HEK293 (cell line): ENCODE data around the gene TEDC2.

Source experiments
- CTCF ChIA-PET: fragments of 350-600 bp; formaldehyde crosslinking; extraction: SDS; loops from one replicate; lab custom pipeline; 2021; ENCODE audit warnings: antibody characterized with exemption; lab: Yijun Ruan, JAX
- POLR2A ChIA-PET: fragments of 300-600 bp; formaldehyde crosslinking; extraction: SDS; loops from one replicate; lab custom pipeline; 2020; ENCODE audit warnings: antibody characterized with exemption, inconsistent platforms; lab: Yijun Ruan, JAX
- H3K27ac ChIP-seq: fragments of 200-500 bp; sonication (Bioruptor generic); 2 replicates; pipeline ENCODE4 v1.5.1; 2014; ENCODE audit warnings: low read depth, low read length, control low read depth, inconsistent platforms; ENCODE audit errors: extremely low read depth
- H3K36me3 ChIP-seq, 2 experiments: fragments of 200-500 bp in 1 of 2; sonication (Bioruptor generic) in 1 of 2; 1 replicate in 1 of 2; 2 replicates in 1 of 2; pipeline ENCODE4 v1.5.1; 2014 to 2017; ENCODE audit warnings: inconsistent platforms in 2 of 2, low read length in 2 of 2; ENCODE audit not compliant: control insufficient read depth in 2 of 2, insufficient read depth in 1 of 2
- H3K4me1 ChIP-seq: fragments of 200-500 bp; sonication (Bioruptor generic); 2 replicates; pipeline ENCODE4 v1.5.1; 2014; ENCODE audit warnings: mild to moderate bottlenecking, low read length, inconsistent platforms; ENCODE audit not compliant: control insufficient read depth, insufficient read depth
- H3K4me3 ChIP-seq: 2 replicates; pipeline ENCODE4 v1.5.1; 2011; ENCODE audit warnings: low read depth, mild to moderate bottlenecking, control low read depth, low read length, moderate library complexity
- H3K9me3 ChIP-seq: fragments of 200-500 bp; sonication (Bioruptor generic); 2 replicates; pipeline ENCODE4 v1.5.1; 2014; ENCODE audit warnings: low read depth, low read length, inconsistent platforms; ENCODE audit not compliant: control insufficient read depth, insufficient read depth
- GLIS1 ChIP-seq: fragments of 450-650 bp; formaldehyde crosslinking; IDR thresholded peaks from 2 replicates; pipeline ENCODE4 v1.5.1; 2016; ENCODE audit warnings: missing biosample characterization, missing genetic modification characterization
- HIC1 ChIP-seq: fragments of 450-650 bp; formaldehyde crosslinking; IDR thresholded peaks from 2 replicates; pipeline ENCODE4 v1.5.1; 2016; ENCODE audit warnings: missing biosample characterization, missing genetic modification characterization
- KLF7 ChIP-seq: fragments of 450-650 bp; formaldehyde crosslinking; IDR thresholded peaks from 2 replicates; pipeline ENCODE4 v1.5.1; 2016; ENCODE audit warnings: missing biosample characterization, missing genetic modification characterization, borderline replicate concordance
- SCRT2 ChIP-seq: fragments of 450-650 bp; formaldehyde crosslinking; IDR thresholded peaks from 2 replicates; pipeline ENCODE4 v1.5.1; 2016; ENCODE audit warnings: missing biosample characterization, missing genetic modification characterization
- ZBTB1 ChIP-seq: fragments of 450-650 bp; formaldehyde crosslinking; IDR thresholded peaks from 2 replicates; pipeline ENCODE4 v1.5.1; 2016; ENCODE audit warnings: missing biosample characterization, missing genetic modification characterization
- ZIC2 ChIP-seq: fragments of 450-650 bp; formaldehyde crosslinking; IDR thresholded peaks from 2 replicates; pipeline ENCODE4 v1.5.1; 2016; ENCODE audit warnings: missing biosample characterization, missing genetic modification characterization
- ZNF121 ChIP-seq: fragments of 450-650 bp; formaldehyde crosslinking; IDR thresholded peaks from 2 replicates; pipeline ENCODE4 v1.5.1; 2016; ENCODE audit warnings: missing biosample characterization, missing genetic modification characterization
- ZNF146 ChIP-seq: fragments of 450-650 bp; formaldehyde crosslinking; IDR thresholded peaks from 2 replicates; pipeline ENCODE4 v1.5.1; 2016; ENCODE audit warnings: missing biosample characterization, missing genetic modification characterization
- ZNF76 ChIP-seq: fragments of 450-650 bp; formaldehyde crosslinking; IDR thresholded peaks from 2 replicates; pipeline ENCODE4; 2016; ENCODE audit warnings: low read depth, missing biosample characterization, missing genetic modification characterization, borderline replicate concordance
- ZNF837 ChIP-seq: fragments of 450-650 bp; formaldehyde crosslinking; IDR thresholded peaks from 2 replicates; pipeline ENCODE4 v1.5.1; 2016; ENCODE audit warnings: missing biosample characterization, missing genetic modification characterization
- TF ChIP-seq, protein P1 (sequence below): fragments of 450-650 bp; formaldehyde crosslinking; IDR thresholded peaks from 2 replicates; pipeline ENCODE4 v1.5.0; 2017; ENCODE audit warnings: missing biosample characterization, missing genetic modification characterization, borderline replicate concordance

TEDC2 gene

GRCh38 chr16:2450975-2451381 is 8.9 kb upstream of the TEDC2 start:
- no peaks in the 10 kb centered on the region for H3K9me3 ChIP-seq
- H3K36me3 ChIP-seq, result peaks cover 10 to 91% of the 10 kb centered on the region in 2 experiments; a peak in 2 of 3 replicates
- H3K4me3 ChIP-seq, result no peak overlapping the region
- TF ChIP-seq, protein P1, sequence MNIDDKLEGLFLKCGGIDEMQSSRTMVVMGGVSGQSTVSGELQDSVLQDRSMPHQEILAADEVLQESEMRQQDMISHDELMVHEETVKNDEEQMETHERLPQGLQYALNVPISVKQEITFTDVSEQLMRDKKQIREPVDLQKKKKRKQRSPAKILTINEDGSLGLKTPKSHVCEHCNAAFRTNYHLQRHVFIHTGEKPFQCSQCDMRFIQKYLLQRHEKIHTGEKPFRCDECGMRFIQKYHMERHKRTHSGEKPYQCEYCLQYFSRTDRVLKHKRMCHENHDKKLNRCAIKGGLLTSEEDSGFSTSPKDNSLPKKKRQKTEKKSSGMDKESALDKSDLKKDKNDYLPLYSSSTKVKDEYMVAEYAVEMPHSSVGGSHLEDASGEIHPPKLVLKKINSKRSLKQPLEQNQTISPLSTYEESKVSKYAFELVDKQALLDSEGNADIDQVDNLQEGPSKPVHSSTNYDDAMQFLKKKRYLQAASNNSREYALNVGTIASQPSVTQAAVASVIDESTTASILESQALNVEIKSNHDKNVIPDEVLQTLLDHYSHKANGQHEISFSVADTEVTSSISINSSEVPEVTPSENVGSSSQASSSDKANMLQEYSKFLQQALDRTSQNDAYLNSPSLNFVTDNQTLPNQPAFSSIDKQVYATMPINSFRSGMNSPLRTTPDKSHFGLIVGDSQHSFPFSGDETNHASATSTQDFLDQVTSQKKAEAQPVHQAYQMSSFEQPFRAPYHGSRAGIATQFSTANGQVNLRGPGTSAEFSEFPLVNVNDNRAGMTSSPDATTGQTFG (tag by site-specific recombination), result no peak
- TF ChIP-seq HIC1 (tag by site-specific recombination), result 0 out of 2 replicates have a peak, but pooled peaks have one; percentile 17
- H3K27ac ChIP-seq, result no peak overlapping the region
- CTCF ChIA-PET, result no interaction called here
- no peaks in the 10 kb centered on the region for H3K4me1 ChIP-seq
- POLR2A ChIA-PET, result interaction anchor here (1.0 to 2.9 kb wide), 2 partner anchors 9 to 41 kb away, joined by 3 to 16 read pairs; partner anchors contain the start of gene TEDC2

DNA sequence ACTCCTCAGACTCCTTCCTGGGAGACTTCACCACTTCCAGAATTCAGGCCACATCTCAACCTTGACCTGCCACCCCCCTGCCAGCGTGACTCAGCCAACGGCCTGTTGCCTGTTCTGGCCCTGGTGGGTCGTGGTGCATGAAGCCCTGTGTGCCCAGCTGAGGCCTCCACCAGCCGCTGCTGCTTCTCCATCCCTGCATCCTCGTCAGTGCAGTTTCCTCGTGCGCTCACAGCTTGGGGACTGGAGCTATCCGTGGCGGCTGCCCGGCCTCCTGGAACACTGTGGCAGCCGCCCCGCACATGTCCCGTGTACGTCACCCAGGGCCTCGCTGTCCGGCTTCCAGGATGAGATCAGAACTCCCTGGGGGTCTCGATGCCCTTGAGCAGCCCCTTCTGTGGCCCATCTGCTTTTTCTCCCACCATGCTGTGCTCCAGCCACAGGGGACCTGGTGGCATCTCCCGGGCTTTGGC is 8.0 kb upstream of the TEDC2 start:
- H3K36me3 ChIP-seq, result peaks cover 10 to 91% of the 10 kb centered on the region in 2 experiments; a peak in 2 of 3 replicates
- CTCF ChIA-PET, result no interaction called here
- POLR2A ChIA-PET, result interaction anchor here (1.5 to 2.9 kb wide), 2 partner anchors 8 to 16 kb away, joined by 5 to 16 read pairs; partner anchors contain the start of gene TEDC2
- no peaks in the 10 kb centered on the region for H3K9me3 ChIP-seq
- TF ChIP-seq ZNF837 (tag by site-specific recombination) (no peak), GLIS1 (tag by site-specific recombination) (0 out of 2 replicates have a peak, but pooled peaks have one; percentile 18), ZIC2 (tag by site-specific recombination) (peak; percentile 68), SCRT2 (tag by site-specific recombination) (0 out of 2 replicates have a peak, but pooled peaks have one; percentile 22), ZNF76 (tag by site-specific recombination) (no peak)
- H3K4me1 ChIP-seq, result no peaks in the 10 kb centered on the region
- H3K4me3 ChIP-seq, result no peak overlapping the region
- H3K27ac ChIP-seq, result no peak overlapping the region

GRCh38 chr16:2452650-2453049 is 7.3 kb upstream of the TEDC2 start:
- Histone ChIP-seq H3K4me1 (no peaks in the 10 kb centered on the region), H3K4me3 (no peak overlapping the region), H3K9me3 (no peaks in the 10 kb centered on the region), H3K27ac (no peak overlapping the region), H3K36me3 (peaks cover 7 to 92% of the 10 kb centered on the region in 2 experiments; a peak in 2 of 3 replicates)
- CTCF ChIA-PET, result no interaction called here
- TF ChIP-seq ZNF76 (tag by site-specific recombination), result no peak
- peak; percentile 61; the same call in 1 of the 2 replicates for TF ChIP-seq ZNF121 (tag by site-specific recombination)
- TF ChIP-seq ZBTB1 (tag by site-specific recombination), result no peak
- TF ChIP-seq KLF7, result no peak
- TF ChIP-seq ZNF146 (tag by site-specific recombination), result peak; percentile 100
- POLR2A ChIA-PET, result interaction anchor here (0.5 to 1.5 kb wide), 2 partner anchors 15 to 16 kb away, joined by 3 to 5 read pairs; no protein-coding TSS in a partner anchor
